Muscle layer of colon (tissue), 2 donors: Measurements from ENCODE around the gene SRD5A3.

Experiments used
- H3K27ac ChIP-seq: one replicate; pipeline ENCODE4 v1.7.0; 2013; ENCODE audit warnings: low read depth, mild to moderate bottlenecking, low read length, moderate library complexity
- H3K27me3 ChIP-seq, 2 donors: one replicate each; pipeline ENCODE4 v1.7.0; 2013; ENCODE audit warnings: low read length in 2 of 2, mild to moderate bottlenecking in 2 of 2; ENCODE audit not compliant: insufficient read depth in 2 of 2, control insufficient read depth in 1 of 2
- H3K36me3 ChIP-seq: one replicate; pipeline ENCODE4 v1.7.0; 2013; ENCODE audit warnings: mild to moderate bottlenecking, low read length; ENCODE audit not compliant: insufficient read depth
- H3K4me1 ChIP-seq: one replicate; pipeline ENCODE4 v1.7.0; 2013; ENCODE audit warnings: mild to moderate bottlenecking, low read length; ENCODE audit not compliant: insufficient read depth
- H3K4me3 ChIP-seq, 2 donors: one replicate each; pipeline ENCODE4 v1.7.0; 2013; ENCODE audit warnings: low read length in 2 of 2, low read depth in 1 of 2, mild to moderate bottlenecking in 1 of 2, moderate library complexity in 1 of 2
- H3K9ac ChIP-seq: one replicate; pipeline ENCODE4 v1.7.0; 2013; ENCODE audit warnings: low read length
- H3K9me3 ChIP-seq: one replicate; pipeline ENCODE4 v1.7.0; 2013; ENCODE audit warnings: mild to moderate bottlenecking, low read length
- donor health status: abdominal sarcoma.
- donor health status: Adenocarcinoma of cecum.

Gene SRD5A3

DNA sequence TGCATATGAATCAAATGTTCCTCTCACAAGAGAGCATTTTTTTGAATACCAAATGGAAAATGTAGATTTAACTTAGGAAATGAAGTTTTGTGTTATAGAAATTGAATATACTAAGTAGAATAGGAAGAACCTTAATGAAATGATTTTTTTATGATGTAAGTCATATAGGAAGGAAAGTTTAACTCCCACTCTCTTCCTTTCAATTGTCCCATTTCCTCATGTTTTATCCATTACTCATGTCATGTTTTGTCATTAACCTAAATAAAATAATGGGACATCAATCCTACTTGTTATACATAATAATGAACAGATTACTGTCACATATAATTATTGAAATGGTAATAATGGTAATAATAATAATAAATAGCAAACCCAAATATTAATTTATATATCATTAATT lies 22.7 kb upstream of the SRD5A3 start:
- Histone ChIP-seq H3K36me3 (no peaks in the 10 kb centered on the region), H3K4me3 (no peak overlapping the region), H3K9ac (no peak overlapping the region), H3K4me1 (no peaks in the 10 kb centered on the region), H3K9me3 (no peaks in the 10 kb centered on the region), H3K27ac (no peak overlapping the region), H3K27me3 (no peaks in the 10 kb centered on the region)

DNA sequence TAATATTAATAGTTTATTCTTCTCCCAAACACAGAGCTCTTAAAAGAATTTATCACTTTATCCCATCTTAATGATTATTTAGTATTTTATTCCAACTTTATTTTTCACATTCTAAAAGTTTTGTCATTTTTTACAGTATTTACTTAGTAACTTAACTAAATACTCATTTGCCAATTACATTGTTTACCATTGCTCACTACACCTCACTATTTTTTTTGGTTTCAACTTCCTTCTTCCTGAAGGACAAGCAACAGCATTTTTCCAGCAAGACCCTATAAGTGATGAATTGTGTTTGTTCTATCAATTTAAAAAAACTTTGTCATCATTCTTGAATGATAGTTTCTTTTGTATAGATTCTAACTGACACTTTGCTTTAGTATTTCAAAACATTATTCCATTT lies 19.4 kb upstream of the SRD5A3 start:
- H3K4me1 ChIP-seq, result no peaks in the 10 kb centered on the region
- no peak overlapping the region for H3K4me3 ChIP-seq
- H3K27me3 ChIP-seq, result no peaks in the 10 kb centered on the region
- no peaks in the 10 kb centered on the region for H3K36me3 ChIP-seq
- no peak overlapping the region for H3K27ac ChIP-seq
- H3K9ac ChIP-seq, result no peak overlapping the region
- H3K9me3 ChIP-seq, result no peaks in the 10 kb centered on the region

DNA sequence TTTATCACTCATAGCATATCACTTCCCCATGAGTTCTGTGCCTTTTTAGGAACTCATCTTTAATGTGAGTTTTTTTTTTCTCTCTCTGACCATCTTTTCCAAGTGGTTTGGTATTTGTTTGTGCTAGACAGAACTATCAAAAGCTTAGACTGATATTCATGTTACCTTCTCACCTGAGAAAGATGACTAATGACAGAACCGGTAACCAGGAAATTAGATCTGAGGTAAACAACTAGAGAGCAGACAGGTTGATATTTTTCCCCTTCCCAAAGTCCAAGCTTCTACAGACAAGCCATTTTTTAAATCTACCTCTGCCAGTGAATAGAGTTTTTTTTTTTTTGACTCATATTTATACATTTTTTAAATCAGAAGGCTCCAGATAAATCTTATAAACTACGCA lies 17.0 kb upstream of the SRD5A3 start:
- H3K36me3 ChIP-seq, result no peaks in the 10 kb centered on the region
- no peak overlapping the region for H3K9ac ChIP-seq
- H3K9me3 ChIP-seq, result no peaks in the 10 kb centered on the region
- no peaks in the 10 kb centered on the region for H3K27me3 ChIP-seq
- H3K27ac ChIP-seq, result no peak overlapping the region
- no peaks in the 10 kb centered on the region for H3K4me1 ChIP-seq
- no peak overlapping the region for H3K4me3 ChIP-seq

DNA sequence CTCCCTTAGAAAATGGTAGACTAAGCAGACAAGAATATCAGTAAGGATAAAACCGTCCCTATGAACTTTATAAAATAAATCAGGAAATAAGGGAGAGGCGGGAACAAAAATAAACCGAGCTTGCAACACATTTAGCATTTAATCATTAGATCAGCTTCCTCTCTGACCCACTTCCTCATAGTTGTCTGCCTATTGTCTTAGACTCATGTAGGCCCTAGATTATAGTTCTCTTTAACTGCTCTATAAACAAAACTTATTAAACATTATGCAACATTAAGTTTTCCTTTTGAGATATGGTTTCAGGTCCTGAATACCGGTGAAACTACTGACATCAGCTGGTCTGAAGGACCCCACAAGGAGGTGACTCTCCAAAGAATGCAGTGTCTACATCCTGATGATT lies 15.8 kb upstream of the SRD5A3 start:
- Histone ChIP-seq H3K9ac (no peak overlapping the region), H3K4me3 (no peak overlapping the region), H3K4me1 (no peaks in the 10 kb centered on the region), H3K27me3 (no peaks in the 10 kb centered on the region), H3K9me3 (no peaks in the 10 kb centered on the region), H3K36me3 (no peaks in the 10 kb centered on the region), H3K27ac (no peak overlapping the region)

DNA sequence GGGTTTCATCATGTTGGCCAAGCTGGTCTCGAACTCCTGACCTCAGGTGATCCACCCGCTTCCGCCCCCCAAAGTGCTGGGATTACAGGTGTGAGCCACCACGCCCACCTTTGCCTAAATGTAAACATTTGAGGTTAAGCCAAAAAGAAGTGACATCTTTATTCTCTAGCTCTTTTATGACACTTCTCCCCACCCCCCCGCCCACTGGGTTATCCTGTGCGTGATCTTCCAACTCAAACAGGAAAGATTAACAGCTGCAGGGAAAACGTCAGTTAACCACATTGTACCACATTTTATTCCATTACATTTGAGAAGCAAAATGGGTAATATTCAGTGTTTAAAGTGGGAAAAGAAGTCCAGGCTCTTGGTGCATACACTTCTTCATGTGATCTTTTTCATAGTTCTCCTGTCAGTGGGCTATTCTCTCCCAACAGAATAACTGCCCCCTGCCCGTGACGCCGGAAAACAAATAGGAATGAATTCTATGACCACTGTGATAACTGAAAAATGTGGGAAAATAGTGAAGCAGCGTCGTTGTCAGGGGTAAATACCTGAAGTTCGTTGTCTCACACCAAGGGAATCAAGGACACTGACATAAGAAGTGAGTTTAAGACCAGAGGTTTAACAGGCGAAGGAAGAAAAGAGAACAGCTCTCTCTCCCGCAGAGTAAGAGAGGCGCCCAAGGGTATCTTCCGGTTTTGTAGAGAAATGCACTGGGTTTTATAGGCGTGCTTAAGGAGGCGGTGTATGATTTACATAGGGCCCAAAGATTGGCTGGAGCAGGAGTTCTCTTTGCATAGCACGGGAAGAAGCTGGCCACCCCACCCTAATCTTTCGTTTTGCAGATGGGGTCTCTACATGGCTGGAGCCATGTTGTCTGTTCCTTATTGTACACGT lies 9.7 kb upstream of the SRD5A3 start:
- Histone ChIP-seq H3K27ac (no peak overlapping the region), H3K4me3 (no peak overlapping the region), H3K4me1 (no peaks in the 10 kb centered on the region), H3K9me3 (no peaks in the 10 kb centered on the region), H3K9ac (no peak overlapping the region), H3K36me3 (no peaks in the 10 kb centered on the region), H3K27me3 (no peaks in the 10 kb centered on the region)

DNA sequence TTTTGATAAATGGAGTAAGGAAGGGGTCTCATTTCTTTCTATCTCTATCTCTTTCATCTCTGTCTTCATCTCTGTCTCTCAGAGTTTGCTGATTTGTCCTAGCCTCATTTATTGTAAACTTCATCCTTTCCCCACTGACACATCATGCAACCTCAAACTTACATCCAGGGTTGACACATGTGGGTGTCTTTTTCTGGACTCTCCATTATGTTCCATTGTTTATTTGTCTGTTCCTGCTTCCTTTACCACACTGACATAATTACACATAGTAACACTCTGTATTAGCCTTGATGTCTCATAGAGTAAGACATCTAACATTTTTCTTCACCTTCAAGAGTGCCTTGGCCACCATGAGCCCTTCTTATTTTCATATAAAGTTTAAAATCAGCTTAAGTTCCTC lies 8.1 kb upstream of the SRD5A3 start:
- H3K9ac ChIP-seq, result no peak overlapping the region
- no peaks in the 10 kb centered on the region for H3K4me1 ChIP-seq
- no peaks in the 10 kb centered on the region for H3K36me3 ChIP-seq
- H3K9me3 ChIP-seq, result no peaks in the 10 kb centered on the region
- no peaks in the 10 kb centered on the region for H3K27me3 ChIP-seq
- H3K4me3 ChIP-seq, result no peak overlapping the region
- no peak overlapping the region for H3K27ac ChIP-seq

DNA sequence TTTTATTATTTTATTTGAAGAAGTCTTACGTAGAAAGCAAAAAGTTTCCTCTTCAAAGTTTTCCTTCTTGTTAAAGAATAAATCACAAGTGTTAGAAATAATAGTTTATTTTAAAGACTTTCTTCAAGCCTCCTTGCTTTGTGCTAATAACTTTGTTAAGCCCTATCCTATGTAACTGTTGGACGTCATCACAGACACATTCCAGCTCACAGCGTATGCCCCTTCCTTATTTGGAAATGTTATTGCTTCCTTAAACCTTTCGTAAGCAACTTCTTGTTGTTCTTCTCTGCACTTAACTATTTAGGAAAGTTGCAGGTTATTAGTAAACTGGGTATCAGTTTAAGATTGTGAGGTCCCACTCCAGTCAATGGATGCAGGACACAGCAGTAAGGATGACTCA lies 7.6 kb upstream of the SRD5A3 start:
- H3K36me3 ChIP-seq, result no peaks in the 10 kb centered on the region
- no peak overlapping the region for H3K27ac ChIP-seq

DNA sequence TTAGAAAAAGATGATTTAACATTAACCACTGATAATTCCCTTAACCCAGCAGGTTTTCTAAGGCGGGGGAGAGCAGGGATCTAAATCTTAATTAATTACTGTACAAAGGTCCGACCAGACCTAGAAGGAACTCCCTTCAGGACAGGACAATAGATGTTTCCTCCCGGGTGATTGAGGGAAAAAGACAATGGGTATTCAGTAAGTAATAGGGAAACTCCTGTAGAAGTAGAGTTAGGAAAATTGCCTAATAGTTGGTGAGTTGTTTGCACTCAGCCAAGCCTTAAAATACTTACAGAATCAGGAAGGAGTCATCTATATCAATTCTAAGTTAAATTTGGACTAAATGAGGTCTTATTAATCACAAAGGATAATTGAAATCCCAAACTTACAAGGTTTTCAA lies 5.8 kb upstream of the SRD5A3 start:
- no peaks in the 10 kb centered on the region for H3K4me1 ChIP-seq
- no peaks in the 10 kb centered on the region for H3K36me3 ChIP-seq
- H3K9me3 ChIP-seq, result no peaks in the 10 kb centered on the region
- no peaks in the 10 kb centered on the region for H3K27me3 ChIP-seq
- H3K9ac ChIP-seq, result no peak overlapping the region
- H3K4me3 ChIP-seq, result no peak overlapping the region
- no peak overlapping the region for H3K27ac ChIP-seq

More for the DNA sequence above, 7.6 kb upstream of the SRD5A3 start:
- Histone ChIP-seq H3K27me3 (no peaks in the 10 kb centered on the region), H3K9ac (no peak overlapping the region), H3K9me3 (no peaks in the 10 kb centered on the region), H3K4me3 (no peak overlapping the region), H3K4me1 (no peaks in the 10 kb centered on the region)

DNA sequence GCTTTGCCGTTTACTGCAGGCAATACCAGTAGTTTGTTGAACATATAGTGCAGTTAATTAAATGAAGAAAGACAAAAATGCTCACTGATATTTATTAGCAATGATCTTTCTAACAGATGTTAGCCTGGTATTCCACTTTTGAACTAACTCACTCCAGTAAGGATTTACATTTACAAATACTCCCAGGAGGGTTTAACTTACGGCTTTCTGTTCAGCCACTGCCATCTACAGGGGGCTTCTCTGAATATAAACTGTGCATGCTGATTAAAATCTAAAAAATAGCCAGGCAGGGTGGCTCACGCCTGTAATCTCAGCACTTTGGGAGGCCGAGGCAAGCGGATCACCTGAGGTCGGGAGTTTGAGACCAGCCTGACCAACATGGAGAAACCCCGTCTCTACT lies 2.2 kb upstream of the SRD5A3 start:
- H3K36me3 ChIP-seq, result no peaks in the 10 kb centered on the region
- no peak overlapping the region for H3K27ac ChIP-seq
- H3K4me3 ChIP-seq, result no peak overlapping the region
- H3K27me3 ChIP-seq, result no peaks in the 10 kb centered on the region
- peaks cover 7% of the 10 kb centered on the region for H3K4me1 ChIP-seq
- no peak overlapping the region for H3K9ac ChIP-seq
- no peaks in the 10 kb centered on the region for H3K9me3 ChIP-seq

DNA sequence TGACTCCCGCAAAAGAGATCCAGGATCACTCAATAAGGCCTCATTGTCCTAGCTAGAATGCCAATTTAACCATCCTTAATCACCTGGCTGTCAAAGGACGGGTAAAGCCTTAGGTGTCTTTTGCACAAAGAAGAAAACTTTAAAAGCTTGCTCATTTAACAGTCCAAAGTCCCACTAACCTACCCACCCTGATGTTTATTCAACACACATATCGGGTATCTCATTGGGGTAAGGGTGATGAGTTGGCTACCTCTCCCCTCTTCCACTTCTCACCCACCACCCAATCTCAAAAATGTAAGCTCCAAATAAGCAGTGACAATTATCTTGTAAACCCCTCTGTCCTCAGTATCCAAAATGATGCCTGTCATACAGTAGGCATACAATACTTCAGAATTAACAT lies 988 bp upstream of the SRD5A3 start:
- H3K4me3 ChIP-seq, result no peak overlapping the region
- no peaks in the 10 kb centered on the region for H3K9me3 ChIP-seq
- H3K36me3 ChIP-seq, result no peaks in the 10 kb centered on the region
- H3K27me3 ChIP-seq, result no peaks in the 10 kb centered on the region
- H3K9ac ChIP-seq, result no peak overlapping the region
- no peak overlapping the region for H3K27ac ChIP-seq
- H3K4me1 ChIP-seq, result peaks cover 7% of the 10 kb centered on the region

DNA sequence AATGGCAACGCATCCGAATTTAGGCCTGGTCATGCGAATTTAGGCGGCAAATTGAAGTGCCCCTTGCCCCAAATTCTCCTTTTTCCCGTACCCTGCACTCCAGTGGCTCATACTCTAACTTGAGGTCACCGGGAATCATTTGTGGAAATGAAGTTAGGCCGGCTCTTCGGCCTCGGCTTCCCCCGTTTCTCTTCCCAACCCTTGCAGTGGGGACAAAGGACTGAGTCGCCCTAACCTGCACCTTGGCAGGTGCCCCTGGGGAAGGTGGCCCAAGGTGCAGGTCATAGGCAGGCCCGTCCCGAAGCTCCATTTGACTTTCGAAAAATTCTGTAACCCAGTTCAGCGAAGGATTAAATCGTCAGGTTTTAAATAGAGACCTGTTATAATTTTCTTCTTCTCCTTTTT lies 811 bp downstream of the SRD5A3 start:
- no peaks in the 10 kb centered on the region for H3K27me3 ChIP-seq
- peak overlapping the region; percentile 75 to 85 for H3K4me3 ChIP-seq
- H3K36me3 ChIP-seq, result no peaks in the 10 kb centered on the region
- H3K4me1 ChIP-seq, result peaks cover 7% of the 10 kb centered on the region
- H3K9me3 ChIP-seq, result no peaks in the 10 kb centered on the region
- H3K9ac ChIP-seq, result peak overlapping the region; percentile 64
- peak overlapping the region; percentile 90 for H3K27ac ChIP-seq

DNA sequence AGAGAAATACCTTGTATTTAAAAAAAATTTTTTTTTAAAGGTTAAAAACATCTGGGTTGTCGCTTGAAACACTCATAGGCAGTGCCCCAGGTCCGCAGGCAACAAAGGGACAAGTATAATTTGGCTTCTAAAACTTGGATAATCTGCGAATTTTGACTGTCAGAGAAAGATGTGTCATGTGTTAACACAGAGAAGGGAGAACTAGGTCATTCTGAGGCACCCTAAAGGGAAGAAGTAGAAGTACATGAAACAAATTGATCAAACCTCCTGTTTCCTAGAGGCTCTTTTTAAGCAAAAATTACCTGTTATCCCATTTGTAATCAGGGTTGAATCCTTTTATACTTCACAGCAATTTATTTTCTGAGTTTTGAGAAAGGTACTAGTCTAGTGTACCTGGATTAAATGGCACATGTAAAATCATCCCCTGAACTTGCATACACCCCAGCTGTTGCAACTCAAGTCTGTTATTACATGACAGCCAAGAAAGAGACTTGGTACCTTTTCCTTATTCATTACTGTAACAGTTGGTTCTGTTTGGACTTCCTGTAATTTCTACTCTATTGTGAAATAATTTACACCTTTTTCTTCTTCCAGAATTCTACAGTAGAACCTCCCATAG lies 1.7 kb downstream of the SRD5A3 start:
- H3K27ac ChIP-seq, result no peak overlapping the region
- no peaks in the 10 kb centered on the region for H3K27me3 ChIP-seq
- H3K4me1 ChIP-seq, result peaks cover 7% of the 10 kb centered on the region
- H3K36me3 ChIP-seq, result no peaks in the 10 kb centered on the region
- no peak overlapping the region for H3K4me3 ChIP-seq
- no peaks in the 10 kb centered on the region for H3K9me3 ChIP-seq
- H3K9ac ChIP-seq, result no peak overlapping the region
